ENCODE data around the gene RPS6KA2.

Gene RPS6KA2

GRCh38 chr6:166477647-166478365 is 149.2 kb downstream of the RPS6KA2 start:
- DNase-seq, result no peak

- no peak for DNase-seq
These were observed 150.3 kb downstream of the RPS6KA2 start for GRCh38 chr6:166476634-166477215.

GRCh38 chr6:166476061-166476591 is 150.9 kb downstream of the RPS6KA2 start:
- DNase-seq, result no peak

- no peak for DNase-seq
These were observed 152.1 kb downstream of the RPS6KA2 start for GRCh38 chr6:166474721-166475565.

- no peak for DNase-seq
These were observed 153.0 kb downstream of the RPS6KA2 start for GRCh38 chr6:166473886-166474571.

- DNase-seq, result no peak
These were observed 154.4 kb downstream of the RPS6KA2 start for GRCh38 chr6:166472636-166473035.

GRCh38 chr6:166471797-166472260 is 155.2 kb downstream of the RPS6KA2 start:
- DNase-seq, result no peak

GRCh38 chr6:166470863-166471410 is 156.1 kb downstream of the RPS6KA2 start:
- no peak for DNase-seq

- no peak for DNase-seq
These were observed 156.8 kb downstream of the RPS6KA2 start for GRCh38 chr6:166470029-166470862.

- DNase-seq, result no peak
These were observed 157.6 kb downstream of the RPS6KA2 start for GRCh38 chr6:166469426-166469961.

GRCh38 chr6:166467436-166468000 is 159.5 kb downstream of the RPS6KA2 start:
- no peak for DNase-seq

- no peak for DNase-seq
These were observed 160.6 kb downstream of the RPS6KA2 start for GRCh38 chr6:166466178-166467122.

- DNase-seq, result no peak
These were observed 161.4 kb downstream of the RPS6KA2 start for GRCh38 chr6:166465671-166466087.

- no peak for DNase-seq
These were observed 162.1 kb downstream of the RPS6KA2 start for GRCh38 chr6:166465003-166465399.

- no peak for DNase-seq
These were observed 162.7 kb downstream of the RPS6KA2 start for GRCh38 chr6:166464068-166465002.

- no peak for DNase-seq
These were observed 163.5 kb downstream of the RPS6KA2 start for GRCh38 chr6:166463359-166464067.

- DNase-seq, result no peak
These were observed 164.5 kb downstream of the RPS6KA2 start for GRCh38 chr6:166462461-166463135.

Measured in activated naive CD4-positive, alpha-beta T cell treated with anti-CD3 and anti-CD28 coated beads, Interleukin-2, amount 50 U/mL, for 16 hours (primary cell).